ENCODE data around the gene SH3BP5. TPM values are rescaled to one million over a fixed set of nuclear protein-coding genes. Genes with fewer than 3 reads are reported as not detected.

SH3BP5 gene
- total RNA-seq, 2 donors from 2014 or later = 13.7 to 21.8 TPM

GRCh38 chr3:15315003-15315402 is 17.4 kb downstream of the SH3BP5 start:
- Histone ChIP-seq H3K27ac (no peak overlapping the region), H3K4me1 (peaks cover 13% of the 10 kb centered on the region), H3K9me3 (no peaks in the 10 kb centered on the region), H3K36me3 (replicated peaks in 1 of 2; ENCODE audit: insufficient read depth in 1 of 2, low read depth in 2 of 2) (no peaks in the 10 kb centered on the region), H3K27me3 (no peaks in the 10 kb centered on the region), H3K4me3 (no peak overlapping the region)
- peak in 1 of 4 donors; percentile 19 for DNase-seq
- ATAC-seq = no peak
- 81 to 87% methylated on average over 4 of the region's 4 CpGs for WGBS, 2 donors
- intact Hi-C loops (cut with DNase I) = no loop called here
- TF ChIP-seq CTCF (IDR thresholded peaks at IDR 0.05) (no peak), POLR2A (IDR thresholded peaks at IDR 0.05) (no peak)

DNA sequence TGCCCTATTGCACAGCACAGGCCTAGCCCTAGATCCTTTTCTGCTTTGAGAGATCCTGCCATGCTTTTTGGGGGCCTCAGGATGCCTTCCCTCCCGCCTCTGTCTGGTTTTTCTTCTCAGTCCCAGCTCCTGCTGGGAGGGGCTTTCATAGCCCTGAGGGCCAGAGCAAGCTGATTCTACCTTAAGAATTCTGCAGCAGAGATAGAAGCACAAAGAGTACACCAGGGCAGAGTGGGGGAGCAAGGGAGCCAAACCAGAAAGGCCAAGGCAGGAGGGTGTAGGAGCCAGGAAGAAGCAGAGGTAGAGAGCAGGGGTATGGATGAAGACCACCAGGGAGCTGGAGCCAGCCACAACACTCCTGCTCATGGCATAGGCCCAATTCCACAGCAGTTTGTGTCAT is 18.1 kb downstream of the SH3BP5 start:
- DNase-seq (no peak), ATAC-seq (no peak)
- Histone ChIP-seq H3K9me3 (no peaks in the 10 kb centered on the region), H3K4me3 (no peak overlapping the region), H3K27ac (no peak overlapping the region), H3K27me3 (no peaks in the 10 kb centered on the region), H3K4me1 (peaks cover 13% of the 10 kb centered on the region), H3K36me3 (replicated peaks in 1 of 2; ENCODE audit: insufficient read depth in 1 of 2, low read depth in 2 of 2) (no peaks in the 10 kb centered on the region)
- TF ChIP-seq CTCF (IDR thresholded peaks at IDR 0.05) (no peak), POLR2A (IDR thresholded peaks at IDR 0.05) (no peak)
- 93 to 100% methylated on average over 1 of the region's 1 CpG for WGBS, 2 donors
- intact Hi-C loops (cut with DNase I) = no loop called here

DNA sequence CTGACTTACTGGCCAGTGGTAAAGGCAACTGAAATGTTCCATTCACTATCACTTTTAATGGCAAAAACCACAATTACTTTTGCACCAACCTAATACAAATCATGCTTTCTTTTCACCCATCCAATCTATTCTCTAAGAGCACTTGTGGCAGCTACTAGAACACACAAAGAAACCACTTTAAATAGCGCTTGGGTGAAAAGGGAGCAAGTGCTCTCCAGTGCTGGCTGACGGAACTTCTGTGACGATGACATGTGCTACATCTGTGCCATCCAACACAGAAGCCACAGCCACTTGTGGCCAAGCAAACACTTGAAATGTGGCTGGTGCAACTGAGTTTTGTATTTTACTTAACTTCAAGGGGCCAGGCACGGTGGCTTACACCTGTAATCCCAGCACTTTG is 18.9 kb downstream of the SH3BP5 start:
- intact Hi-C loops (cut with DNase I) = no loop called here
- Histone ChIP-seq H3K4me1 (peaks cover 13% of the 10 kb centered on the region), H3K27ac (no peak overlapping the region), H3K27me3 (no peaks in the 10 kb centered on the region), H3K9me3 (no peaks in the 10 kb centered on the region), H3K4me3 (no peak overlapping the region), H3K36me3 (replicated peaks in 1 of 2; ENCODE audit: insufficient read depth in 1 of 2, low read depth in 2 of 2) (no peaks in the 10 kb centered on the region)
- WGBS, 2 donors = 84 to 93% methylated on average over 4 of the region's 4 CpGs
- DNase-seq (no peak), ATAC-seq (no peak)
- no peak for TF ChIP-seq CTCF (IDR thresholded peaks at IDR 0.05)
- no peak for TF ChIP-seq POLR2A (IDR thresholded peaks at IDR 0.05)

DNA sequence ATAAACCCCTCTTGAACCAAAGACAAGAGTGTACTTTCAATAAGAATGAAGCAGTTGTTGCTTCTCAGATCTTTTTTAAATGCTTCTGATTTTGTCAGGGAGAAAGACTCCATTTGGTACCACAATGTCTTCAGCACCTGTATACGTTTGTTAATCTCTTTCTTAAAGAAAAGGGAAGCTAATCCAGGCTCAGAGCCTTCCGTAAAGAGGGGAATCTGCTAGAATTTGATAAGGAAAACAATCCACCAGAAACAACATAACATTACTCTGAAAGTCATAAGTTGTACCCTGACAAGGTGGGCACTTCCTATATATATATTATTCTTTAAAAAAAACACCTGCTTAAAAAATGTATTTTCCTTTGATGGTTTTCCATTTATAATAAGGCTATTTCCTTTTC is 19.8 kb downstream of the SH3BP5 start:
- WGBS, 2 donors = 44 to 46% methylated on average over 2 of the region's 2 CpGs
- no peak for DNase-seq
- no peak overlapping the region for H3K27ac ChIP-seq
- no peak overlapping the region for H3K4me3 ChIP-seq
- no peaks in the 10 kb centered on the region for H3K36me3 ChIP-seq (replicated peaks in 1 of 2; ENCODE audit: insufficient read depth in 1 of 2, low read depth in 2 of 2)
- peaks cover 13% of the 10 kb centered on the region for H3K4me1 ChIP-seq
- intact Hi-C loops (cut with DNase I) = no loop called here
- no peak for ATAC-seq
- H3K27me3 ChIP-seq = no peaks in the 10 kb centered on the region
- TF ChIP-seq CTCF (IDR thresholded peaks at IDR 0.05) (no peak), POLR2A (IDR thresholded peaks at IDR 0.05) (no peak)
- no peaks in the 10 kb centered on the region for H3K9me3 ChIP-seq

DNA sequence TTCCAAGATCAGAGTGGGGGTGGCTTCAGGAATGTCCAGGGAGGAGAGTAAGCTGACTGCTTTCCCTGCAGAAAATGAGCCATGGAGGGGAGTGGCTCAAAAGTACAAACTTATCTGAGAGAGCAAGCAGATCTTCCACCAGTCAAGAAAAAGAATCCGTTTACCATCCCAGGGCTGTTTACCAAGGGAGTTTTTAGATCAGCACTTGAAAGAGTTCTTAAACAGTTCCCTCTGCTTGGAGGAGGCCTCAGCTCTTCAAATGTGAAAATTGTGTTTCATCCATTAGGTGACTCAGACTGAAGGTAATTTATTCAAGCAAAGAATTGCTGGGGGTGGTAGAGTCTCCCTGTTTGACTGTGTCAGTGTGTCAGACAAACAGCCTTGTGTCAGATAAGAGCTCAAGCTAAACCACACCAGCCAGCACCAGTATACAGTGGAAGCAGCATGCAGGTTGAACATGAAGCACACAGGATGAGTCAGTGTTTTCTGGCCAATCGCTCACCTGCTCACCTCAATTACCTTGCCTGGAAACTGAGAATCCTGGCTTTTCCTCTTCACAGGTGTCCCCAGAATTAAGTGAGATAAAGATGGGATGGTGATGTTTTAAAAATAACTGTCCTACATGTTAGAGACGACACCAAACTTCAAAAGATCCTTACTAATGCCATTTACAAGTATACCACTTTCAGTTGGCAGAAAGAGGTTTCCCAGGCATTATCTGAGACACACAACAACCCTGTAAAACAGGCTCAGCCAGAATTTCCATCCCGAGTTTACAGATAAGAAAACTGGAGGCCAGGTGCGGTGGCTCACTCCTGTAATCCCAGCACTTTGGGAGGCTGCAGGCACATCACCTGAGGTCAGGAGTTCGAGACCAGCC is 21.7 kb downstream of the SH3BP5 start:
- 39 to 43% methylated on average over 6 of the region's 6 CpGs for WGBS, 2 donors
- Histone ChIP-seq H3K27ac (peak overlapping the region in 3 of 4 donors; percentile 3 to 17 (median 9)), H3K4me3 (no peak overlapping the region), H3K27me3 (no peaks in the 10 kb centered on the region), H3K9me3 (no peaks in the 10 kb centered on the region), H3K36me3 (replicated peaks in 1 of 2; ENCODE audit: insufficient read depth in 1 of 2, low read depth in 2 of 2) (no peaks in the 10 kb centered on the region), H3K4me1 (peaks cover 13% of the 10 kb centered on the region)
- ATAC-seq = peak; percentile 71
- no peak for TF ChIP-seq CTCF (IDR thresholded peaks at IDR 0.05)
- no peak for TF ChIP-seq POLR2A (IDR thresholded peaks at IDR 0.05)
- intact Hi-C loops (cut with DNase I) = no loop called here
- peak; percentile 46 to 71 (median 58) for DNase-seq
